ENCODE measurements around the gene UBAP1L.

DNA sequence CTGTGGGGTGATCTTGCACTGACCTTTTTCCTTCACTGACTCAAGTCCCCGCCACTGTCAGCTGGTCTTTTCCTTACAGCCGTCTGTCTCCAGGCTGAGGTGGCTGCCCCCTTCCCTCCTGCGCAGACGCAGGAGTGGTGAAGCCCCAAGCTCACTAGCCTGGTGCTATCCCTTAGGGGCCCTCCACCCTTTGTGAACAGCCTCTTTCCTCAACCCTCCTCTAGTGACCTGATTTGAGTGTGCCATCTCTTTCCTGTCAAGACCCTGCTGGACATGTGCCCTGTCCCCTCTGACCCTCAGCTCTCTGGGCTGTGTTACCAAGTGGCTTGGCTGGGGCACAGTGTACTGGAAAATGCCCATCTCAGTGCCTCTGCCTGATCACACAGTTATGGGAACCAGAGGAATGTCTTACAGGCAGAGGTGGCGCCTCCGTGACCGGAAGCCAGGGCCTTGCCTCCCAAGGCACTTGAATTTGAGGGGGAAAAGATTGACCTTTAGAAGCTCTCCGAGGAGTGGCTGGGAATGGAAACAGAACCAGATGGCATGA, 29.7 kb downstream of the UBAP1L start:
- TF ChIP-seq, protein P1, sequence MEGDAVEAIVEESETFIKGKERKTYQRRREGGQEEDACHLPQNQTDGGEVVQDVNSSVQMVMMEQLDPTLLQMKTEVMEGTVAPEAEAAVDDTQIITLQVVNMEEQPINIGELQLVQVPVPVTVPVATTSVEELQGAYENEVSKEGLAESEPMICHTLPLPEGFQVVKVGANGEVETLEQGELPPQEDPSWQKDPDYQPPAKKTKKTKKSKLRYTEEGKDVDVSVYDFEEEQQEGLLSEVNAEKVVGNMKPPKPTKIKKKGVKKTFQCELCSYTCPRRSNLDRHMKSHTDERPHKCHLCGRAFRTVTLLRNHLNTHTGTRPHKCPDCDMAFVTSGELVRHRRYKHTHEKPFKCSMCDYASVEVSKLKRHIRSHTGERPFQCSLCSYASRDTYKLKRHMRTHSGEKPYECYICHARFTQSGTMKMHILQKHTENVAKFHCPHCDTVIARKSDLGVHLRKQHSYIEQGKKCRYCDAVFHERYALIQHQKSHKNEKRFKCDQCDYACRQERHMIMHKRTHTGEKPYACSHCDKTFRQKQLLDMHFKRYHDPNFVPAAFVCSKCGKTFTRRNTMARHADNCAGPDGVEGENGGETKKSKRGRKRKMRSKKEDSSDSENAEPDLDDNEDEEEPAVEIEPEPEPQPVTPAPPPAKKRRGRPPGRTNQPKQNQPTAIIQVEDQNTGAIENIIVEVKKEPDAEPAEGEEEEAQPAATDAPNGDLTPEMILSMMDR (optimal IDR thresholded peaks at IDR 0.05 in 1 of 3, IDR thresholded peaks at IDR 0.05 in 1 of 3, conservative IDR thresholded peaks at IDR 0.05 in 1 of 3; ENCODE audit: extremely low read depth in 1 of 3, insufficient read depth in 2 of 3, low read length in 3 of 3), result no peak
- TF ChIP-seq EZH2 (IDR thresholded peaks at IDR 0.05; ENCODE audit: low read length), result no peak

Measured in keratinocyte (primary cell).